OCI-LY1 (cell line): Measurements from ENCODE around the gene TNFRSF1B.

Source experiments
- H2AFZ ChIP-seq: fragments of 200-600 bp; sonication (generic), shearing (Covaris generic); 2 replicates; pipeline ENCODE4 v1.6.0; 2014; ENCODE audit warnings: antibody characterized with exemption, mild to moderate bottlenecking, low read length
- H3F3A ChIP-seq: fragments of 200-600 bp; sonication (generic), shearing (Covaris generic); 2 replicates; pipeline ENCODE4 v1.6.0; 2014; ENCODE audit warnings: mild to moderate bottlenecking, antibody characterized with exemption, low read length, moderate library complexity; ENCODE audit not compliant: insufficient read depth
- H3K27ac ChIP-seq: fragments of 200-600 bp; sonication (generic); 2 replicates; pipeline ENCODE4 v1.5.1; 2014; ENCODE audit warnings: low read length, mixed run types, mild to moderate bottlenecking, low read depth; ENCODE audit not compliant: poor library complexity, severe bottlenecking
- H3K27me3 ChIP-seq: fragments of 200-600 bp; sonication (generic); 2 replicates; pipeline ENCODE4 v1.6.0; 2014; ENCODE audit warnings: antibody characterized with exemption, mild to moderate bottlenecking, low read length, moderate library complexity; ENCODE audit not compliant: insufficient read depth
- H3K36me3 ChIP-seq: fragments of 200-600 bp; sonication (generic); 2 replicates; pipeline ENCODE4 v1.6.1; 2014; ENCODE audit warnings: mild to moderate bottlenecking, antibody characterized with exemption, low read length, moderate library complexity, mixed read lengths; ENCODE audit not compliant: insufficient read depth
- H3K4me1 ChIP-seq: fragments of 200-600 bp; sonication (generic); 2 replicates; pipeline ENCODE4 v1.5.1; 2014; ENCODE audit warnings: mild to moderate bottlenecking, low read length, moderate library complexity; ENCODE audit not compliant: insufficient read depth, severe bottlenecking
- H3K4me2 ChIP-seq: fragments of 200-600 bp; sonication (generic), shearing (Covaris generic); 2 replicates; pipeline ENCODE4 v1.6.1; 2014; ENCODE audit warnings: low read length
- H3K4me3 ChIP-seq: fragments of 200-600 bp; sonication (generic); 2 replicates; pipeline ENCODE4 v1.5.1; 2014; ENCODE audit warnings: low read length, low read depth, mild to moderate bottlenecking, mixed read lengths; ENCODE audit not compliant: poor library complexity, severe bottlenecking
- H3K79me2 ChIP-seq: fragments of 200-600 bp; shearing (Covaris generic); 2 replicates; pipeline ENCODE4 v1.6.1; 2016; ENCODE audit warnings: mixed run types, low read length, mixed read lengths; ENCODE audit not compliant: insufficient read depth
- H3K9ac ChIP-seq: fragments of 200-600 bp; sonication (generic), shearing (Covaris generic); 2 replicates; pipeline ENCODE4 v1.6.1; 2014; ENCODE audit warnings: mild to moderate bottlenecking, low read length, mixed read lengths
- H3K9me2 ChIP-seq: fragments of 200-600 bp; sonication (generic), shearing (Covaris generic); 2 replicates; pipeline ENCODE4 v1.6.1; 2014; ENCODE audit warnings: low read depth, mild to moderate bottlenecking, low read length, mixed read lengths
- H3K9me3 ChIP-seq: fragments of 200-600 bp; shearing (Covaris generic); 2 replicates; pipeline ENCODE4 v1.6.1; 2014; ENCODE audit warnings: low read length, mixed read lengths
- H4K20me1 ChIP-seq: fragments of 200-600 bp; sonication (generic), shearing (Covaris generic); 2 replicates; pipeline ENCODE4 v1.6.0; 2016; ENCODE audit warnings: mild to moderate bottlenecking, low read length; ENCODE audit not compliant: insufficient read depth
- CTCF ChIP-seq: fragments of 200-600 bp; sonication (generic), shearing (Covaris generic); IDR thresholded peaks from 2 replicates; pipeline ENCODE4 v1.5.1; 2017; ENCODE audit warnings: mild to moderate bottlenecking, antibody characterized with exemption, low read length, moderate library complexity, mixed read lengths
- EZH2 ChIP-seq: fragments of 200-600 bp; sonication (generic), shearing (Covaris generic); IDR thresholded peaks from 2 replicates; pipeline ENCODE4 v1.8.0; 2017; ENCODE audit warnings: borderline replicate concordance, mixed run types, mild to moderate bottlenecking, antibody characterized with exemption, low read length, moderate library complexity, mixed read lengths

The TNFRSF1B gene

GRCh38 chr1:12204754-12205658, 38.2 kb downstream of the TNFRSF1B start:
- H4K20me1 ChIP-seq: no peaks in the 10 kb centered on the region
- no peaks in the 10 kb centered on the region for H3K27me3 ChIP-seq
- H3K9ac ChIP-seq: no peak overlapping the region
- H3K79me2 ChIP-seq: no peaks in the 10 kb centered on the region
- H3K4me1 ChIP-seq: no peaks in the 10 kb centered on the region
- H2AFZ ChIP-seq: no peak overlapping the region
- H3K36me3 ChIP-seq: no peaks in the 10 kb centered on the region
- no peak overlapping the region for H3K27ac ChIP-seq
- no peak overlapping the region for H3K4me3 ChIP-seq
- H3F3A ChIP-seq: no peaks in the 10 kb centered on the region
- no peak for TF ChIP-seq EZH2
- H3K4me2 ChIP-seq: no peak overlapping the region
- no peaks in the 10 kb centered on the region for H3K9me2 ChIP-seq
- no peaks in the 10 kb centered on the region for H3K9me3 ChIP-seq

GRCh38 chr1:12206238-12206637, 39.4 kb downstream of the TNFRSF1B start:
- Histone ChIP-seq H4K20me1 (no peaks in the 10 kb centered on the region), H3K4me3 (no peak overlapping the region), H2AFZ (no peak overlapping the region), H3F3A (no peaks in the 10 kb centered on the region), H3K79me2 (no peaks in the 10 kb centered on the region), H3K9ac (no peak overlapping the region), H3K27me3 (no peaks in the 10 kb centered on the region), H3K9me3 (no peaks in the 10 kb centered on the region), H3K36me3 (no peaks in the 10 kb centered on the region), H3K9me2 (no peaks in the 10 kb centered on the region), H3K4me2 (no peak overlapping the region), H3K27ac (no peak overlapping the region), H3K4me1 (peaks cover 7% of the 10 kb centered on the region)
- TF ChIP-seq CTCF (no peak), EZH2 (no peak)

GRCh38 chr1:12206792-12207424, 40.1 kb downstream of the TNFRSF1B start:
- TF ChIP-seq EZH2: no peak
- no peak for TF ChIP-seq CTCF
- no peaks in the 10 kb centered on the region for H3K79me2 ChIP-seq
- H3K9me2 ChIP-seq: no peaks in the 10 kb centered on the region
- no peak overlapping the region for H3K27ac ChIP-seq
- peaks cover 7% of the 10 kb centered on the region for H3K4me1 ChIP-seq
- no peak overlapping the region for H3K4me2 ChIP-seq
- no peak overlapping the region for H3K9ac ChIP-seq
- H2AFZ ChIP-seq: no peak overlapping the region
- no peaks in the 10 kb centered on the region for H3K36me3 ChIP-seq
- H3K27me3 ChIP-seq: no peaks in the 10 kb centered on the region
- H4K20me1 ChIP-seq: no peaks in the 10 kb centered on the region
- no peak overlapping the region for H3K4me3 ChIP-seq
- H3F3A ChIP-seq: no peaks in the 10 kb centered on the region
- H3K9me3 ChIP-seq: no peaks in the 10 kb centered on the region
